HepG2 (cell line): Measurements from ENCODE around the gene PTPRF. TPM values are rescaled to one million over a fixed set of nuclear protein-coding genes. Genes with fewer than 3 reads are reported as not detected.
A peak's percentile ranks its signal among the peaks of the same experiment; 100 is the strongest.

Experiments
- ARID4A ChIP-seq: sonication (generic); formaldehyde crosslinking; IDR thresholded peaks from 2 replicates; pipeline ENCODE4 v1.5.0; 2020; ENCODE audit warnings: mild to moderate bottlenecking, missing genetic modification reagents, borderline replicate concordance
- CCAR2 ChIP-seq: fragments of 200-400 bp; formaldehyde crosslinking; optimal IDR thresholded peaks from 2 replicates; pipeline ENCODE3; 2018; ENCODE audit warnings: low read depth, mild to moderate bottlenecking, low read length, moderate library complexity
- DR1 ChIP-seq: sonication (generic); formaldehyde crosslinking; IDR thresholded peaks from 2 replicates; pipeline ENCODE4 v1.8.0; 2021; ENCODE audit warnings: mild to moderate bottlenecking, missing genetic modification reagents, inconsistent platforms
- IRX3 ChIP-seq: sonication (generic); formaldehyde crosslinking; IDR thresholded peaks from 2 replicates; pipeline ENCODE4 v1.8.1; 2023; ENCODE audit warnings: mild to moderate bottlenecking, low read depth, missing genetic modification reagents, borderline replicate concordance
- PHF5A ChIP-seq: IDR thresholded peaks from one replicate; pipeline ENCODE4 v1.6.1; 2018; ENCODE audit warnings: low read depth, missing genetic modification reagents; ENCODE audit not compliant: unreplicated experiment
- SUZ12 ChIP-seq: fragments of 150-350 bp; IDR thresholded peaks from 2 replicates; pipeline ENCODE4 v1.6.1; 2014; ENCODE audit warnings: low read depth, low read length
- TRIM22 ChIP-seq: fragments of 450-650 bp; IDR thresholded peaks from 2 replicates; pipeline ENCODE4 v1.6.1; 2017
- TSC22D2 ChIP-seq: sonication (generic); formaldehyde crosslinking; IDR thresholded peaks from 2 replicates; pipeline ENCODE4 v1.5.1; 2020; ENCODE audit warnings: missing genetic modification reagents, mild to moderate bottlenecking, borderline replicate concordance
- ZNF18 ChIP-seq: sonication (generic); formaldehyde crosslinking; IDR thresholded peaks from 2 replicates; pipeline ENCODE4 v1.8.0; 2022; ENCODE audit warnings: mild to moderate bottlenecking, missing genetic modification reagents; ENCODE audit not compliant: insufficient replicate concordance
- ZNF232 ChIP-seq: sonication (generic); formaldehyde crosslinking; IDR thresholded peaks from 2 replicates; pipeline ENCODE4 v1.4.0; 2020; ENCODE audit warnings: missing genetic modification reagents, borderline replicate concordance
- ZNF350 ChIP-seq: sonication (generic); formaldehyde crosslinking; IDR thresholded peaks from 2 replicates; pipeline ENCODE4 v1.4.0; 2020; ENCODE audit warnings: mild to moderate bottlenecking, low read depth, missing genetic modification reagents, borderline replicate concordance
- ZNF44 ChIP-seq: sonication (generic); formaldehyde crosslinking; IDR thresholded peaks from 2 replicates; pipeline ENCODE4 v1.5.1; 2020; ENCODE audit warnings: mild to moderate bottlenecking, missing genetic modification reagents
- ZNF598 ChIP-seq: sonication (generic); formaldehyde crosslinking; IDR thresholded peaks from 2 replicates; pipeline ENCODE4 v1.5.1; 2020; ENCODE audit warnings: mild to moderate bottlenecking, missing genetic modification reagents, borderline replicate concordance
- ZNF646 ChIP-seq: sonication (generic); formaldehyde crosslinking; IDR thresholded peaks from 2 replicates; pipeline ENCODE4 v1.9.0; 2021; ENCODE audit warnings: mild to moderate bottlenecking, missing genetic modification reagents
- ZNF878 ChIP-seq: sonication (generic); formaldehyde crosslinking; IDR thresholded peaks from 2 replicates; pipeline ENCODE4 v1.8.1; 2023; ENCODE audit warnings: mild to moderate bottlenecking, missing genetic modification reagents, moderate library complexity
- polyA plus RNA-seq, 8 experiments: library from polyadenylated mRNA; depleted of rRNA in 3 of 8; stranded (reverse) in 7 of 8; unstranded in 1 of 8; fragments of >200 nt; fragmentation: Illumina TruSeq in 4 of 8; extraction: Trizol in 4 of 8; gene quantifications; 2 replicates each; pipeline versions ENCODE4 v1.2.1 to v1.2.3, GENCODE V29; 2011 to 2016; ENCODE audit warnings: low read depth in 4 of 8, missing spikeins in 1 of 8, mixed read lengths in 1 of 8; ENCODE audit not compliant: insufficient read depth in 1 of 8
- total RNA-seq, 5 experiments: library from RNA; depleted of rRNA; stranded (reverse); fragments of >200 nt; fragmentation: Illumina TruSeq; extraction: Trizol; gene quantifications; 2 replicates each; pipeline ENCODE4 v1.2.3, GENCODE V29; 2016; ENCODE audit warnings: low read depth in 1 of 5

The PTPRF gene
- total and polyA plus RNA-seq, 2 of the 13 experiments (the other 11 are each of a cell fraction or from before 2014, with no cell fraction given): 55.9 to 167 TPM

GRCh38 chr1:43545695-43546387 is 15.2 kb downstream of the PTPRF start (continued):
- no peak for TF ChIP-seq ZNF232
- TF ChIP-seq DR1: no peak
- peak; percentile 62 for TF ChIP-seq PHF5A (CRISPR knock-in tag)
- TF ChIP-seq ZNF44 (CRISPR knock-in tag): no peak
- no peak for TF ChIP-seq ZNF18 (CRISPR knock-in tag)
- peak; percentile 71; the same call in 1 of the 2 replicates for TF ChIP-seq ARID4A (CRISPR knock-in tag)
- TF ChIP-seq ZNF646 (CRISPR knock-in tag): peak; percentile 81; the same call in 1 of the 2 replicates
- TF ChIP-seq ZNF350 (CRISPR knock-in tag): peak; percentile 89
- TF ChIP-seq TRIM22: no peak
- TF ChIP-seq ZNF598 (CRISPR knock-in tag): no peak
- TF ChIP-seq ZNF878 (CRISPR knock-in tag): no peak; the same call in 1 of the 2 replicates
- peak; percentile 32; the same call in 1 of the 2 replicates for TF ChIP-seq IRX3
- TF ChIP-seq TSC22D2 (CRISPR knock-in tag): no peak
- TF ChIP-seq SUZ12: no peak
- no peak for TF ChIP-seq CCAR2
